ENCODE measurements around the gene FMN2. TPM values are rescaled to one million over a fixed set of nuclear protein-coding genes. Genes with fewer than 3 reads are reported as not detected.

Gene FMN2
- total RNA-seq, 1 donor from 2014 or later: not detected

DNA sequence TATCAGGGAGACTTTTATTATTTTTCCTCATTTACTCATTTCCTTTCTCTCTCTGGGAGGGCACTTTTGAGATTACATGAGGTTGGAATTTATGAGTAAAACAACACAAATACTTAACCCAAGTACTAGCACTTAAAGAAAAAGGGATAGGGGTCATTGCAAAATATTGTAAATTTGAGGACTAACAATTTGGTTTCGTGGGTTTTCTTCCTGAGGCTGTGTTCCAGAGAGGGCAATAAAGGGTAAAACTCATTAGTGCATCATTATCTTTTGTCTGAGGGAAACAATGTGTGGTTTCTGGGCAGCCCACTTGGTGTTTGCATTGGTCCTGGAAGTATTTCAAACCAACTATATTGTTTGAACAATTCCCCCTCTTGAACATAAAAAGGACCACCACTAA is 423.8 kb downstream of the FMN2 start:
- intact Hi-C loops (cut with micrococcal nuclease): no loop called here
- Mint-ChIP-seq H3K4me3 (no peak overlapping the region), H3K4me1 (no peaks in the 10 kb centered on the region), H3K27ac (no peak overlapping the region), H3K9me3 (no peaks in the 10 kb centered on the region), H3K27me3 (no peaks in the 10 kb centered on the region), H3K36me3 (ENCODE audit: low read depth) (no peaks in the 10 kb centered on the region)
- CTCF ChIA-PET: no interaction called here
- TF ChIP-seq, protein P1, sequence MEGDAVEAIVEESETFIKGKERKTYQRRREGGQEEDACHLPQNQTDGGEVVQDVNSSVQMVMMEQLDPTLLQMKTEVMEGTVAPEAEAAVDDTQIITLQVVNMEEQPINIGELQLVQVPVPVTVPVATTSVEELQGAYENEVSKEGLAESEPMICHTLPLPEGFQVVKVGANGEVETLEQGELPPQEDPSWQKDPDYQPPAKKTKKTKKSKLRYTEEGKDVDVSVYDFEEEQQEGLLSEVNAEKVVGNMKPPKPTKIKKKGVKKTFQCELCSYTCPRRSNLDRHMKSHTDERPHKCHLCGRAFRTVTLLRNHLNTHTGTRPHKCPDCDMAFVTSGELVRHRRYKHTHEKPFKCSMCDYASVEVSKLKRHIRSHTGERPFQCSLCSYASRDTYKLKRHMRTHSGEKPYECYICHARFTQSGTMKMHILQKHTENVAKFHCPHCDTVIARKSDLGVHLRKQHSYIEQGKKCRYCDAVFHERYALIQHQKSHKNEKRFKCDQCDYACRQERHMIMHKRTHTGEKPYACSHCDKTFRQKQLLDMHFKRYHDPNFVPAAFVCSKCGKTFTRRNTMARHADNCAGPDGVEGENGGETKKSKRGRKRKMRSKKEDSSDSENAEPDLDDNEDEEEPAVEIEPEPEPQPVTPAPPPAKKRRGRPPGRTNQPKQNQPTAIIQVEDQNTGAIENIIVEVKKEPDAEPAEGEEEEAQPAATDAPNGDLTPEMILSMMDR (IDR thresholded peaks at IDR 0.05): no peak
- ATAC-seq (ENCODE audit: low read depth) (no peak), DNase-seq (no peak)
- POLR2A ChIA-PET: no interaction called here

DNA sequence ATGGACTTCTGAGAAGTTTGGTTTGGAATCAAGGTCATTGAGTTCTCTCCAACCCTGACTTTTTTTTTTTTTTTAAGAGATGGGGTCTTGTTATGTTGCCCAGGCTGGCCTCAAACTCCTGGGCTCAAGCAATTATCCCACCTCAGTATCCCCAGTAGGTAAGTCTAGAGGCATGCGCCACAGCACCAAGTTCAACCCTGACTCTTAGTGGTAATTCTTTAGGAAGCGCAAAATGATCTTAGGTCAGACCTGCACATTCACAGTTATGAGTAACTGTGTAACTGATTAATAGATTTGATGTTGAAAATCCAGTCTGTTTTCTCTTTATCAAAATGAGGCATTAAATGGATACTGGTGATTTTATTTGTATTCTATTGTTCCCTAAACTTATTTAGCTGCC is 424.4 kb downstream of the FMN2 start:
- H3K4me1 Mint-ChIP-seq: no peaks in the 10 kb centered on the region
- ChIA-PET CTCF (no interaction called here), POLR2A (no interaction called here)

DNA sequence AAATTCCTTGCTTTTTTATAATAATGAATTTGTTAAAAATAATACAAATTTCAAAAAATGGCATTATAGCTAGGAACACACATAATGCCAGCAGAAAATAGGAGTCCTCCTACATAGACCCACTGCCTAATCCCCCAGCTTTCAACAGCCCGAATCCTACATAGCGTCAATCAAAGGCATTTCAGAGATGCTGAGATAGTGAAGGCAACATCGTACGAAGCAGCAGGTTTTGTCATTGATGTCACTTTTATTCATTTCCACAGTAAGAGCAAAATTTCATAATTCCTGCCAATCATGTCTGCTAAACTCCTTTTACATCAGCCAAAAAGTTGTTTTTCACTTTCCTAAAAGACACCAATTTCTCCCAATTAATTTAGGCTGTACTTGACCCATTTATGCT is 426.2 kb downstream of the FMN2 start:
- no peaks in the 10 kb centered on the region for H3K36me3 Mint-ChIP-seq (ENCODE audit: low read depth)
- ATAC-seq (ENCODE audit: low read depth) (no peak), DNase-seq (no peak)
- H3K27ac Mint-ChIP-seq: no peak overlapping the region
- H3K4me1 Mint-ChIP-seq: no peaks in the 10 kb centered on the region
- no peak overlapping the region for H3K4me3 Mint-ChIP-seq
- intact Hi-C loops (cut with micrococcal nuclease): no loop called here
- ChIA-PET POLR2A (no interaction called here), CTCF (no interaction called here)
- TF ChIP-seq, protein P1 (IDR thresholded peaks at IDR 0.05): no peak
- H3K27me3 Mint-ChIP-seq: no peaks in the 10 kb centered on the region
- H3K9me3 Mint-ChIP-seq: no peaks in the 10 kb centered on the region

More for the DNA sequence above, 424.4 kb downstream of the FMN2 start:
- H3K9me3 Mint-ChIP-seq: no peaks in the 10 kb centered on the region
- H3K4me3 Mint-ChIP-seq: no peak overlapping the region
- H3K27me3 Mint-ChIP-seq: no peaks in the 10 kb centered on the region
- ATAC-seq (ENCODE audit: low read depth) (no peak), DNase-seq (no peak)
- H3K27ac Mint-ChIP-seq: no peak overlapping the region
- H3K36me3 Mint-ChIP-seq (ENCODE audit: low read depth): no peaks in the 10 kb centered on the region
- intact Hi-C loops (cut with micrococcal nuclease): no loop called here
- TF ChIP-seq, protein P1 (IDR thresholded peaks at IDR 0.05): no peak

DNA sequence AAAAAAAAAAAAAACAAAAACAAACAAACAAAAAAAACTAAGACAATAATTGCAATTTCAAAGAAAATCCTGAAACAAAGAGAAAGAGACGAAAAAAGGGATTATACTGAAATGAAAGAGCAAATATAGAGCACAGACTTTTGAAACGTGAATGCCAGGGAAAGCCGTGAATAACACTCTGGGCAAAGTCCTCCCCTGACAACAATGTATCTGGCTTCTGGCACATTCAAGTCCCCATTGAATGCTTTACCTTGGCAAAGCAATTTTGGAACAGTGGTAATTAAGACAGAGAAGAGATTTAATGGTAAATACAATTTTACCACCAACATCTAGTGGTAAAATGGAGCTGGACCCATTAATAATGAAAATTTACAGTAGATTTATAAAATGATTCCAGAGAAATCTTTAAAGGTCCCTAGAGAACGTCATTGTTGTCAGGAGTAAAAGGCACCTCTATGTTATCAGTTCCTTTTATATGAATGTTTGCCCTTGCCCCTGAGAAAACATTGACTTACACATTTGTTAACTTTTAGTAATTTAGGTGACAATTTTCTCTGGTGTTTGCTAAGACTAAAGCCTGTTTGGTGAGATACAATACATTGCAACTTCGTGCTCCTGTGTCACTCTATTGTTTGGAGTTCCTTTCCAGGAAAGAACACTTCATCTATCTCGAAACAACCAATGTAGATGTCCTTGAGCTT is 430.6 kb downstream of the FMN2 start:
- ATAC-seq (ENCODE audit: low read depth) (no peak), DNase-seq (no peak)
- CTCF ChIA-PET: no interaction called here
- no peak overlapping the region for H3K4me3 Mint-ChIP-seq
- H3K4me1 Mint-ChIP-seq: no peaks in the 10 kb centered on the region
- no peak overlapping the region for H3K27ac Mint-ChIP-seq
- no peaks in the 10 kb centered on the region for H3K27me3 Mint-ChIP-seq
- POLR2A ChIA-PET: no interaction called here
- H3K9me3 Mint-ChIP-seq: no peaks in the 10 kb centered on the region
- intact Hi-C loops (cut with micrococcal nuclease): no loop called here
- TF ChIP-seq, protein P1 (IDR thresholded peaks at IDR 0.05): no peak
- no peaks in the 10 kb centered on the region for H3K36me3 Mint-ChIP-seq (ENCODE audit: low read depth)

DNA sequence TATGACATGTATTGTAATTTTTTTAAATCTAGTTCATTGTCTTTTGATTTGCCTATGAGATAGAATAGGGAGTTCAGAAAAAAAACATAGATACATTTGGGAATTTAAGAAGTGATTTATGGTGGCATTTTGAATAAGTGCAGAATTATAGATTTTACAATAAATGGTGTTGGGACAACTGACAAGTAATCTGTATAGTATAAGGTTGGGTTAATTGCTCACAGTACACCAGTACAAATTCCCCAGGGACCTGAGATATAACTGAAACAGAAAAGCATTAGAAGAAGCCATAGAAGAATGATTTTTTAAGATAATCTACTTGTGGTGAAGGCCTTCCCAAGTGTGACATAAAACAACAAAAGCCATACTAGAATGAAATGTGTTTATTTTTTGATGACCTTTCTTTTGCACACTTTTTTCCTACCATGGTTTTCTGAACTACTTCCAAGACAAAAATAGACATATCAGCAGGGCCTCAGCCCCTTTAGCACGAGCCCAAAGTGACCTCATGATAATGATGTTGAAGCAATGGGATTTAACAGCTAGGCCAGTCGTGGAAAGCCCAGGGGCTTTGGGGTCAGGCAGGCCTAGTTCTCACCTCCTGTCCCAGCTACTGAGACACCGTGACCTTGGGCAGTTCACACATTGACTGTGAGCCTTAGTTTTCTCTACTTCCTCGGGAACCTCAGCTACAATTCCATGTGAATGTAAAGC is 432.8 kb downstream of the FMN2 start:
- POLR2A ChIA-PET: no interaction called here
- ATAC-seq (ENCODE audit: low read depth): no peak
- H3K4me1 Mint-ChIP-seq: no peaks in the 10 kb centered on the region
- CTCF ChIA-PET: interaction anchor here (0.6 kb wide), 1 partner anchor 95 kb away, joined by 3 read pairs; no protein-coding TSS in a partner anchor
- H3K27me3 Mint-ChIP-seq: no peaks in the 10 kb centered on the region
- no peaks in the 10 kb centered on the region for H3K36me3 Mint-ChIP-seq (ENCODE audit: low read depth)
- DNase-seq: no peak
- H3K27ac Mint-ChIP-seq: no peak overlapping the region
- no peaks in the 10 kb centered on the region for H3K9me3 Mint-ChIP-seq
- TF ChIP-seq, protein P1 (IDR thresholded peaks at IDR 0.05): no peak
- no peak overlapping the region for H3K4me3 Mint-ChIP-seq
- intact Hi-C loops (cut with micrococcal nuclease): no loop called here
